Measurements from ENCODE around the gene ANKFY1. TPM values are rescaled to one million over a fixed set of nuclear protein-coding genes. Genes with fewer than 3 reads are reported as not detected.

ANKFY1 gene
- total and polyA plus RNA-seq, 9 of the 15 experiments (the other 6 are each of a cell fraction or from before 2014, with no cell fraction given): 4.3 to 25.6 (median 12.2) TPM

DNA sequence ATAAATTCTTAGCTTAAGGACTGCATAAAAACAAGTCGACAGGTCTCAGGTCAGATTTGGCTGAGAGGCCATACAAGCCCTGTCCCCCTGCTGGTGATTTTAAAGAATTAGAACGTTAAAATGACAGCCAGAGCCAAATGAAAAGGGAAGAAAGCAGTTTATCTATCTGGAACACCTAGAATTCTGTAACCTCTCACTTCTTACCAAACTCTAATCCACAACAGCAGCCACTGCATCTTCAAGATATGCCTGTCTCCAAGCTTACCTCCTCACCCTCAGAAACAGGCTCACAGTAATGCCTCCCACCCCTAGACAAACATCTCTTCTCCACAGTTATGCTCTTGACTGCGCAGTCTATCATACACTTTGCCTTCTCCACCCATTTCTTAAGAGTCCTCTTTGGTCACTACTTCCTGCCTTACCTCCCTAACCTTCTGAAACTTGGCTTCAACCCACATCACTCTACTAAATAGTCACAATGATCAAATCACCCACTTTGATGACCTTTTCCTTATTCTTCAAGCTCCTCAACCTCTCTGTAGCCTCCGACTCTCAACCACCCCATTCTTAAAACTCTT, 14.2 kb downstream of the ANKFY1 start (continued):
- TF ChIP-seq PHF21A (IDR thresholded peaks at IDR 0.05; ENCODE audit: borderline replicate concordance, low read depth) (no peak), ZNF133 (CRISPR knock-in tag; IDR thresholded peaks at IDR 0.05) (no peak), ZNF354B (CRISPR knock-in tag; IDR thresholded peaks at IDR 0.05) (no peak), KDM4B (IDR thresholded peaks at IDR 0.05; ENCODE audit: borderline replicate concordance in 2 of 2, low read depth in 1 of 2) (no peak), EHMT2 (IDR thresholded peaks at IDR 0.05) (0 out of 2 replicates have a peak, but pooled peaks have one; percentile 47), ZBTB1 (CRISPR knock-in tag; IDR thresholded peaks at IDR 0.05; ENCODE audit: borderline replicate concordance, low read depth) (no peak), XRCC4 (IDR thresholded peaks at IDR 0.05; ENCODE audit: extremely low read depth, insufficient read depth, insufficient read length) (no peak), RFX5 (IDR thresholded peaks at IDR 0.05; ENCODE audit: low read depth, low read length) (peak; percentile 41; the same call in 1 of the 2 replicates), SMARCC2 (IDR thresholded peaks at IDR 0.05; ENCODE audit: low read depth) (peak; percentile 80), NEUROD1 (IDR thresholded peaks at IDR 0.05; ENCODE audit: borderline replicate concordance, low read depth, low read length, partially characterized antibody) (no peak), TRIM28 (IDR thresholded peaks at IDR 0.05) (peak; percentile 76), ESRRB (CRISPR knock-in tag; IDR thresholded peaks at IDR 0.05; ENCODE audit: borderline replicate concordance) (no peak), FOXJ3 (CRISPR knock-in tag; IDR thresholded peaks at IDR 0.05) (no peak), SIN3B (IDR thresholded peaks at IDR 0.05; ENCODE audit: low read depth) (no peak), MTF1 (CRISPR knock-in tag; IDR thresholded peaks at IDR 0.05; ENCODE audit: borderline replicate concordance) (no peak), SOX6 (IDR thresholded peaks at IDR 0.05) (peak; percentile 88), CHCHD3 (CRISPR knock-in tag; IDR thresholded peaks at IDR 0.05) (no peak), TCF3 (CRISPR knock-in tag; IDR thresholded peaks at IDR 0.05) (peak; percentile 97), ZNF778 (CRISPR knock-in tag; IDR thresholded peaks at IDR 0.05) (no peak), FIP1L1 (IDR thresholded peaks at IDR 0.05; ENCODE audit: low read depth, low read length, poor library complexity, severe bottlenecking) (no peak), ZNF668 (CRISPR knock-in tag; IDR thresholded peaks at IDR 0.05) (no peak), TGIF2 (CRISPR knock-in tag; IDR thresholded peaks at IDR 0.05) (no peak), L3MBTL2 (IDR thresholded peaks at IDR 0.05) (no peak), PHB2 (IDR thresholded peaks at IDR 0.05; ENCODE audit: low read depth) (peak; percentile 92)
- TF ChIP-seq, protein P1, sequence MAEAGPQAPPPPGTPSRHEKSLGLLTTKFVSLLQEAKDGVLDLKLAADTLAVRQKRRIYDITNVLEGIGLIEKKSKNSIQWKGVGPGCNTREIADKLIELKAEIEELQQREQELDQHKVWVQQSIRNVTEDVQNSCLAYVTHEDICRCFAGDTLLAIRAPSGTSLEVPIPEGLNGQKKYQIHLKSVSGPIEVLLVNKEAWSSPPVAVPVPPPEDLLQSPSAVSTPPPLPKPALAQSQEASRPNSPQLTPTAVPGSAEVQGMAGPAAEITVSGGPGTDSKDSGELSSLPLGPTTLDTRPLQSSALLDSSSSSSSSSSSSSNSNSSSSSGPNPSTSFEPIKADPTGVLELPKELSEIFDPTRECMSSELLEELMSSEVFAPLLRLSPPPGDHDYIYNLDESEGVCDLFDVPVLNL (CRISPR knock-in tag; IDR thresholded peaks at IDR 0.05; ENCODE audit: low read depth): no peak
- TF ChIP-seq, protein P2, sequence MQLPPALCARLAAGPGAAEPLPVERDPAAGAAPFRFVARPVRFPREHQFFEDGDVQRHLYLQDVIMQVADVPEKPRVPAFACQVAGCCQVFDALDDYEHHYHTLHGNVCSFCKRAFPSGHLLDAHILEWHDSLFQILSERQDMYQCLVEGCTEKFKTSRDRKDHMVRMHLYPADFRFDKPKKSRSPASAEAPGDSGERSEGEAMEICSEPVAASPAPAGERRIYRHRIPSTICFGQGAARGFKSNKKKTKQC (CRISPR knock-in tag; IDR thresholded peaks at IDR 0.05): no peak
- TF ChIP-seq, protein P3, sequence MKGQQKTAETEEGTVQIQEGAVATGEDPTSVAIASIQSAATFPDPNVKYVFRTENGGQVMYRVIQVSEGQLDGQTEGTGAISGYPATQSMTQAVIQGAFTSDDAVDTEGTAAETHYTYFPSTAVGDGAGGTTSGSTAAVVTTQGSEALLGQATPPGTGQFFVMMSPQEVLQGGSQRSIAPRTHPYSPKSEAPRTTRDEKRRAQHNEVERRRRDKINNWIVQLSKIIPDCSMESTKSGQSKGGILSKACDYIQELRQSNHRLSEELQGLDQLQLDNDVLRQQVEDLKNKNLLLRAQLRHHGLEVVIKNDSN (CRISPR knock-in tag; IDR thresholded peaks at IDR 0.05): no peak
- TF ChIP-seq, protein P4, sequence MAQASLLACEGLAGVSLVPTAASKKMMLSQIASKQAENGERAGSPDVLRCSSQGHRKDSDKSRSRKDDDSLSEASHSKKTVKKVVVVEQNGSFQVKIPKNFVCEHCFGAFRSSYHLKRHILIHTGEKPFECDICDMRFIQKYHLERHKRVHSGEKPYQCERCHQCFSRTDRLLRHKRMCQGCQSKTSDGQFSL (CRISPR knock-in tag; IDR thresholded peaks at IDR 0.05): no peak
- TF ChIP-seq, protein P4 (tag; IDR thresholded peaks at IDR 0.05): no peak

Measured in K562 (cell line).